HG03280 (cell line): ENCODE results near the gene FBXO38.
"Not testable (repeated sequence)": the region's sequence is repeated elsewhere in the genome, so short reads cannot be mapped to it uniquely, and the experiment has no call there.

ENCODE experiments used
- ATAC-seq: cut with Tn5 transposase; IDR thresholded peaks from one replicate; pipeline ENCODE4 v1.9.1; 2021; ENCODE audit warnings: mild to moderate bottlenecking, moderate library complexity; ENCODE audit not compliant: unreplicated experiment

The FBXO38 gene

DNA sequence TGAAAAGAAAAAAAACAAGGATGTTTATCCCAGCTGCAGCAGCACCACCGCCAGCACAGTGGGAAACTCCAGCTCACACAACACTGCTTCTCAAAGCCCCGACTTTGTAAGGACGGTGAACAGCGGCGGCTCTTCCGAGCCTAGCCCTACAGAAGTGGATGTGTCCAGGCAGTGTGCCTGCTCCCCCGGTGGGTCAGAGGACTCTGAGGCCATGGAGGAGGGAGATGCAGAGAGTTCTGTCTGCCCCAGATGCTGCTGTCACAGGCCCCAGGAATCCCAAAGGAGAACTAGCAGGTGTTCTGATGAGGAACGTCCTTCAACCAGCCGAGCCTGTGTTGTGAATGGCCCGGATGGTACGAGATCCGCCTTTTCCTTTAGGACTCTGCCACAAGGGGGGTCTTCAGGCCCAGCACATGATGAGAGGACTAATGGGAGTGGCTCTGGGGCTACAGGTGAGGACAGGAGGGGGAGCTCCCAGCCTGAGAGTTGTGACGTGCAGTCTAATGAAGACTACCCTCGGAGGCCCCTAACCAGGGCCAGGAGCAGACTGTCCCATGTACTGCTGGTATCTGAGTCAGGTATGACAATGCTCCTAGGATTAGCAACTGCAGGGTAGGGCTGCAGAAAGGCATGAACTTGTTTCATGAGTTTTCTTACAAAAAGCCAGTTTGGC lies 43.7 kb downstream of the FBXO38 start:
- ATAC-seq = no peak

- no peak for ATAC-seq
These were observed 45.1 kb downstream of the FBXO38 start for GRCh38 chr5:148428848-148429247.

DNA sequence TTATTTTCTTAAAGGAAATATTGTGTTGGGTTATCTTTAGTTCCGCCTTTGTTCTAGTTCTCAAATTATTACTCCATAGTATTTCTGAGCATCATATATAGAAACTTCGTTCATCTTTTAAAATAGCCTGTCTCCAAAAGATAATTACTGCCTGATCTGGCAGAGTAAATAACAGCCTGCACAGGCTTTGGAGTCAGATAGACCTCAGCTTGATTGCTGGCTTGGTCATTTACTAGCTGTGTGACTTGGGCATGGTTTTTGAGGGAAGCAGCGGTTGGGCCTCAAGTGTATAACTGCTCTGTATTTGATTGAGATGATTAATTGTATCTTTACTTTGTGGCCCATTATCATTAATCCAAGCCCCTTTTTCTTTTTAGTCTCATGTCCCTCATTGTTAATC lies 50.1 kb downstream of the FBXO38 start:
- ATAC-seq = no peak

DNA sequence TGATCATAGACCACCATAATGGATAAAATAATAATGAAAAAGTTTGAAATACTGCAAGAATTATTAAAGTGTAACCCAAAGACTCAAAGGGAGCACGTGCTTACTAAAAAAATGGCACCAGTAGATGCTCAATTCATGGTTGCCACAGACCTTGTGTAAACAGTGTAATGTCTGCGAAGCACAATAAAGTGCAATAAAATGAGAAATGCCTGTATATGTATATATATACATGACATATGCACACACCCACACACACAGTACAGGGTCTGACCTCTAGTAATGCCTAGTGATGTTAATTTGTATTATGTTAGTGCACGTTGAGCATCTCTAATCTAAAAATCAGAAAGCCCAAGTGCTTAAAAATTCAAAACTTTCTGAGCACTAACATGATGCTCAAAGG lies 52.3 kb downstream of the FBXO38 start:
- no peak for ATAC-seq

DNA sequence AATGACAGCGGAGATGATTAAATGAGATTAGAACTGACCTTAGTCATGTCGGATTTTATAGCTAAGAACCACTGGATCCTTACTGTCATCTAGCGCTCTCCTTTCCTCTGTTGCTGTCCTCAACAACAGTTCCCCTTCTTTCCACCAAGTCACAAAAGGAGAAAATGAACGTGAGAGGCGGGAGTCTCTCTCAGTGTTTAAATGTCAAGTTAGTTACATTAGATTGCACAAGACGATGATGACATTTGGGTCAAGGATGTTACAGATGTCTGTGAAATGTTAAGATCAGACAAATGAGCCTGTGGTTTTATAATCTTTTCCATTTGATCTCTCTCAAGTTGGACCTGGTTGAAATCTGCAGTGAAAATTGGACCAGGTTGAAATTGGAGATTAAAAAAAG lies 53.5 kb downstream of the FBXO38 start:
- no peak for ATAC-seq

- ATAC-seq = no peak
These were observed 55.2 kb downstream of the FBXO38 start for GRCh38 chr5:148438933-148439332.

DNA sequence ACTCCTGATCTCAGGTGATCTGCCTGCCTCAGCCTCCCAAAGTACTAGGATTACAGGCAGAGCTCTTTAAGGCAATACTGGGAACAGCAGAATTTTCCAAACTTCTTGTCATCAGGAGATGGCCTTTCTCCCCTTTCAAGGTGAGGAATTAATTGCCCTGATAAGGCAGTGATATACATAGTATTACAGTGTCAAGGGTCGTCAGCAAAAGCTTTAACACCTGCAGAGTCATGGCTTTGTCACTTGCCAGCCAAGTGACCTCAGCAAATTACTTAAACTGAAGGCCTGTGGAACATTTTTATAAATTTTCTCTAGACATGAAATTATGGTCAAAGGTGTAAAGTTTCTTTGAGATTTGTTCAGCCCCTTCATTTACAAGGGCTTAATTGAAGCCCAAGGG lies 59.5 kb downstream of the FBXO38 start:
- ATAC-seq = no peak

DNA sequence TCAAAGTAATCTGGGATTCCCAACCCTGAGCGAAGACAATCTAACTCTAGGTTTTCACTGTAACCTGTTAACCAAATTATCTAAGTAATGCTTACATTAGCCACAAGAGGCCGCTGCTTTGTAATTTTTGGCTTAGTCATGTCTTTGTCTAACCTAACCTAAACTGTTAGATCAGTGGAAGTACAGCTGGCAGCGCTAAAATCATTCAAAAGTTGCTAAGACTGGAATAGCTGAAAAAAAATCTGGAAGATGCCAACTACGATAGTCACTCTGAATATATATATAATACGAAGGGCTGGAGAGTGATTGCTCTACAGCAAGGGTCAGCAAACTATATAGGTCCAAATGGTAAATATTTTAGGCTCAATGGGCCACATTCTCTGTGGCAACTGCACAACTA lies 60.2 kb downstream of the FBXO38 start:
- ATAC-seq = peak; percentile 92

- no peak for ATAC-seq
These were observed 61.8 kb downstream of the FBXO38 start for GRCh38 chr5:148445578-148445977.

DNA sequence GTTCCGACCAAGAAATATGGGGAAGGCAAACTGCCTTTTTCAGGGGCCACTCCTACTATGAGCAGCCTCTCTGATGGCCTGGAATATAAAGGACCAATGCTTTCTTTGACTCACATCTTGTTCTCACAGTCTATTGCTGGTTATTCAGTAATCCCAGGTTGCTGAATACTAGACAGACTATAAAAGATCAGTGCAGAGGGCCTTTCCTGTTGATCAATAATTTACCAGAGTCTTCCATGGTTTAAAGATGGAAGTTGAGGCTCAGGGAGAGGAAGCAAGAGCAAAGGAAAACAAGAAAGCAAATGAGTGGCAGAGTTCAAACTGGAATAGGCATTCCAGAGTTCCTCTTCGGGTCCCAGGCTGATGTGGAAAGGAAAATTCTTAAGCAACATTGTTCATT lies 62.9 kb downstream of the FBXO38 start:
- no peak for ATAC-seq

DNA sequence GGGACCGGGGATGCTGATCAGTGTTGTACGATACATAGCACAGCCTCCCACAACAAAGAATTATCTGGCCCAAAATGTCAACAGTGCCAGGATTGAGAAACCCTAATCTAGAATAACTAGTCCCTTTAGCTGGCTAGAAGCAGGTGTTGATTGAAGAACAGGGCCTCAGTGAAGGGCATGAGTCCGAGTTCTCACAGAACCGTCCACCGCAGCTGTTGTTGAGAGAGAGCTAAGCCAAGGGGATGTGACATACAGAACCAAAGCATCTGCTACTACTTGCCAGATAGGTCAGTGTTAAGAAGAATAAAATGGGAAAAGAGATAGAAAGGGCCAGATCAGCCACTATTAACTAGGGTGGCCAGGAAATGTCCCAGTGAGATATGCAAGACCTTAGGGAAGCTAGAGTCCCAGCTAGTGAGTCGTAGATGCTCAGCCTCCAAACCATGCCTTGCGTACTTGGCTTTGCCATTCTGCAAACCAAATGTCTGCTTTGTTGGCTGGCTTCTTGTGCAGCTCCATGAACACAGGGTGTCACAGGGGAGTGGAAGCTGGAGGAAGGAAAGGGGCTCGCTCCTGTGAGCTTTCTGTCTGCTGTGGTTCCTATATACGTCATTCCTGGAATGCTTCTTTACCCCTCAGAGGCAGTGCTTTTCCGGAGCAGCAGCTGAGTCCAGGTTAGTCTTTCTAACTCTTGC lies 68.9 kb downstream of the FBXO38 start:
- ATAC-seq = no peak

GRCh38 chr5:148454576-148454975 lies 70.8 kb downstream of the FBXO38 start:
- no peak for ATAC-seq

DNA sequence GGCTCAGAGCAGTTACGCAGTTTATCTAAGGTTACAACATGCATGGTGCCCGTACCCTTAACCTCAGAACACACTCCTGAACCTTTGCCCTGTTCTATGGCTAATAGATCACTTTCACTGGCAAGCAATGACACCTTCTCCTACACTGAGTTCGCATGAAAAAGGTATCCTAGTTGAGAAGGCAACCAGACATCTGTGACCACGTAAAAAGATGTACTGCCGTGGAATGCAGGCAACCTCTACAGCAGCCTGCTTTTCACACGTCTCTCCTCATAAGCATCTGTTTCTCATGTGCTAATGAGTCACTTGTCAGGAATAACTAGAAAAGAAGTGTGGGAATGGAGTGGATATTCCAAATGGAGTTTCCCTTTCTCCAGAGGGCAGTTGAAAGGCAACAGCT lies 71.4 kb downstream of the FBXO38 start:
- ATAC-seq = no peak

DNA sequence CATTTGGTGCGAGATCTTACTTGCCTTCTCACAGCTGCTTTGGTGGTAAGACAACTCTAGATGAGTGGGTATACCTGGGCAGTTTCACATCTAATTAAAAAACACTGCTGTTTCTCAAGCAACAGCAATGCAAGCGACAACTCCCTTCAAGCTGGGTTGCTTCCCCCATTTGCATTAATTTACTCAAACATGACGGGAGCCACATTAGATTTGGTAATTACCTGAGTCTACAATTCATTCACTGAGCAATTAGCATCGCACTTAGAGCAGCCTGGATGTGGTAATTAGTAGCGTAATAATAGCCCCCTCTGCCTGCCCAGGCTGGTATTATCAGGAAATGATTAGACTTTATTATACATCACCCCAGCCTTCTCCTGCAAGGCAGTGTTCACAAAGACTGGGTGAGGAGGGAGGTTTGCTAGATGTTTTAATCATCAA lies 73.4 kb downstream of the FBXO38 start:
- ATAC-seq = peak; percentile 62

DNA sequence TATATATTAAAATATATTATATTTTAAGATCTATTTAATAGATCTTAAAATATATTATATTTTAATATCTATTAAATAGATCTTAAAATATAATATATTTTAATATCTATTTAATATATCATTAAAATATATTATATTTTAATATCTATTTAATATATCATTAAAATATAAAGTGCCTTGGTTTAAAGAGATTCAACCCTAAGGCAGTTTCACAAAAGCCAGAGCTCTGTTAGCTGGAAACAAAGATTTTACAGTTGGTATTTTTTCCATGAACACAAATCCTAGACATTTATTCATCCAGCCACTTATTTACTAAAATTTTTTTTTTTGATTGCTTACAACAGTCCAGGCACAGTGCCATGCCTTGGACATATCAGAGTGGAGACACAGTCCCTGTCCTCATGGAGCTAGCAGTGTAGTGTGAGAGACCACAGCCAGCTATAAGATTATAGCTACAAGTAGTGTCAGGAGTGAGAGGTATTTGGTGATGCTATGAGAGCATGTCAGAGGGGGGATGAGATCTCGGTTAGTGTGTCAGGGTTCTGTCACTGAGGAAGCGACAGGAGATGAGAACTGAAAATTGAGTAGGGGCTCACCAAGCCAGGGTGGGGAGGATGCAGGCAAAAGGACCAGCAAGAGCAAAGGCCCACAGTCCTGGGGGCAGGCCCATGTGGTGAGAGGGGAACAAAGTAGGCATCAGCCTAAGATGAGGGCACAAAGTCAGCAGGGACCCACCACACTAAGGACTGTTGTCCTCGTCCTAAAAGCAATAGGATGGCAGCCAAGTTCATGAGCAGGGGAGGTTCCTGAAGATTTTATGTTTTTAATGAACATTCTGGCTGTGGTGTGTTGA lies 74.5 kb downstream of the FBXO38 start:
- ATAC-seq = no peak

GRCh38 chr5:148459669-148460068 lies 75.9 kb downstream of the FBXO38 start:
- no peak for ATAC-seq

DNA sequence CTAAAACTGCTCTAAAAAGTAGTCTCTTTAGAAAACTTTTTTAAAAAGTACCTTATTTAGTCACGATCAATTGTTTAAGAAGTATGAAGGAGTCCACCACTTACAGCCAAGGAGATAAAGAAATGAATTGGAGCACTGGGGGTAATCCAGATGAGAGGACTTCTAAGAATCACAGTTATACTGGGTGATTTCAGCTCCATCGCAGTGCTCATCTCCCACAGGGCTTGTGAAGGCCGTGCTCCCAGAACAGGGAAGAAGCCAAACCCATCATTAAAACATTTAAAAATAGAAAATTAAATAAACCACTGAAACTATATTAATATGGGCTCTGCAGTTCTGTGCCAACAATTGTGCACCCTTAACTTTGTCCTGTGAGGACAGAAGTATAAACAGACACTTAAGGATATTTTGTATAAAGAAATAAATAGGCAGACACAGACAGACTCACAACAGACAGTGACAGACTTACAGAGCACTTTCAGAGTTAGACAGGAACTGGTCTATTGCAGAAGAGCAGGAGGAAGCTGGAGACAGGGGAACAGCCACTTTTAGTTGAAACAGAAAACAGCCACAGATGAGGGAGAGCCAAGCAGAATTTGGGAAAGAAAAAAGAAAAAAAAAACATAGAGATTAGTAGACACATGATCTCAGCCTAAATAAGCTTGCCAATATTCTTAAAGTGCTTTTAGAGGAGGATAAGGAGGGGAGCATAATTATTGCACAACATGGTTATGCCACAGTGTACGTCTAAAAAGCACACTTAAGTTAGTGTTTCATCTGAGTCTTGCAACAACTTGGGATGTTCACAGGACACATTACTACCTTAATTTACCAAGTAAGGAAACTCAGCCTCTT lies 81.8 kb downstream of the FBXO38 start:
- ATAC-seq = no peak

GRCh38 chr5:148466236-148466580 lies 82.5 kb downstream of the FBXO38 start:
- no peak for ATAC-seq

GRCh38 chr5:148467958-148468357 lies 84.2 kb downstream of the FBXO38 start:
- ATAC-seq = no peak

DNA sequence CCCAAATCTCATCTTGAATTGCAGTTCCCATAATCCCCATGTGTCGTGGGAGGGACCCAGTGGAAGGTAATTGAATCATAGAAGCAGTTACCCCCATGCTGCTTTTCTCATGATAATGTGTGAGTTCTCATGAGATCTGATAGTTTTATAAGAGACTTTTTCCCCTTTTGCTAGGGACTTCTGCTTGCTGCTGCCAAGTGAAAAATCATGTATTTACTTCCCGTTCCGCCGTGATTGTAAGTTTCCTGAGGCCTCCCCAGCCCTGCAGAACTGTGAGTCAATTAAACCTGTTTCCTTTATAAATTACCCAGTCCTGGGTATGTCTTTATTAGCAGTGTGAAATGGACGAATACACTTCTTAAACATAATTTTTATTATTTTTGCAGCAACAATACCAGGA lies 85.0 kb downstream of the FBXO38 start:
- ATAC-seq = not testable (repeated sequence)

- no peak for ATAC-seq
These were observed 85.8 kb downstream of the FBXO38 start for GRCh38 chr5:148469501-148469935.
